ENCODE results near the gene RANBP3.

- TF ChIP-seq CTCF (conservative IDR thresholded peaks at IDR 0.05) (no peak), EZH2 (IDR thresholded peaks at IDR 0.05; ENCODE audit: low read depth) (no peak)
Observed at GRCh38 chr19:5893907-5894703, 83.8 kb downstream of the RANBP3 start.

Data from PC-9 (cell line).